22Rv1 (cell line): Measurements from ENCODE around the gene C2CD3.

Experiments used
- ZFX ChIP-seq: fragments of 450-650 bp; IDR thresholded peaks from 2 replicates; pipeline ENCODE4 v1.6.1; 2017; ENCODE audit warnings: antibody characterized with exemption, borderline replicate concordance
- TF ChIP-seq, protein P1 (sequence below): fragments of 450-650 bp; IDR thresholded peaks from 2 replicates; pipeline ENCODE4 v1.5.1; 2017; ENCODE audit warnings: mild to moderate bottlenecking

DNA sequence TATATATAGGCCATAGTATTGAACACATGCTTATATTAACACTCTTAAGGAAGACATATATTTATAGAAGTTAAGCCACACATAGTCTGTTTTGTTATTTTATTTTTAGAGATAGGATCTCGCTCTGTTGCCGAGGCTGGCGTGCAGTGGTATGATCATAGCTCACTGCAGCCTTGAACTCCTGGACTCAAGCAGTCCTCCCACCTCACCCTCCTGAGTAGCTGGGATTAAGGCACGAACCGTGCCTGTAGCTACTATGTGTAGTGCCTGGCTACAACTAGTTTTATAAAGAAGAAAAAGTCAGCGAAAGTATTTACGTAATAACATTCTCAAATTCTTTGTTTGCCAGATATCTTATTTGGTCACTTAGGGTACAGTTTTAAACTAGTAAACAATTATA, 182.6 kb downstream of the C2CD3 start:
- TF ChIP-seq, protein P1, sequence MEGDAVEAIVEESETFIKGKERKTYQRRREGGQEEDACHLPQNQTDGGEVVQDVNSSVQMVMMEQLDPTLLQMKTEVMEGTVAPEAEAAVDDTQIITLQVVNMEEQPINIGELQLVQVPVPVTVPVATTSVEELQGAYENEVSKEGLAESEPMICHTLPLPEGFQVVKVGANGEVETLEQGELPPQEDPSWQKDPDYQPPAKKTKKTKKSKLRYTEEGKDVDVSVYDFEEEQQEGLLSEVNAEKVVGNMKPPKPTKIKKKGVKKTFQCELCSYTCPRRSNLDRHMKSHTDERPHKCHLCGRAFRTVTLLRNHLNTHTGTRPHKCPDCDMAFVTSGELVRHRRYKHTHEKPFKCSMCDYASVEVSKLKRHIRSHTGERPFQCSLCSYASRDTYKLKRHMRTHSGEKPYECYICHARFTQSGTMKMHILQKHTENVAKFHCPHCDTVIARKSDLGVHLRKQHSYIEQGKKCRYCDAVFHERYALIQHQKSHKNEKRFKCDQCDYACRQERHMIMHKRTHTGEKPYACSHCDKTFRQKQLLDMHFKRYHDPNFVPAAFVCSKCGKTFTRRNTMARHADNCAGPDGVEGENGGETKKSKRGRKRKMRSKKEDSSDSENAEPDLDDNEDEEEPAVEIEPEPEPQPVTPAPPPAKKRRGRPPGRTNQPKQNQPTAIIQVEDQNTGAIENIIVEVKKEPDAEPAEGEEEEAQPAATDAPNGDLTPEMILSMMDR = no peak
- TF ChIP-seq ZFX = no peak
